NCI-H345 treated with DMSO at 0.1 percent for 48 hours (cell line): Measurements from ENCODE around the gene GRIK1.

Source experiments
- DNase-seq: peaks from one replicate; lab custom pipeline; 2025; ENCODE audit not compliant: unreplicated experiment; lab: John Stamatoyannopoulos, UW

The GRIK1 gene

GRCh38 chr21:29914326-29914725, 25.5 kb downstream of the GRIK1 start:
- no peak for DNase-seq

GRCh38 chr21:29909571-29909970, 30.2 kb downstream of the GRIK1 start:
- no peak for DNase-seq

GRCh38 chr21:29904359-29905282, 35.2 kb downstream of the GRIK1 start:
- no peak for DNase-seq

DNA sequence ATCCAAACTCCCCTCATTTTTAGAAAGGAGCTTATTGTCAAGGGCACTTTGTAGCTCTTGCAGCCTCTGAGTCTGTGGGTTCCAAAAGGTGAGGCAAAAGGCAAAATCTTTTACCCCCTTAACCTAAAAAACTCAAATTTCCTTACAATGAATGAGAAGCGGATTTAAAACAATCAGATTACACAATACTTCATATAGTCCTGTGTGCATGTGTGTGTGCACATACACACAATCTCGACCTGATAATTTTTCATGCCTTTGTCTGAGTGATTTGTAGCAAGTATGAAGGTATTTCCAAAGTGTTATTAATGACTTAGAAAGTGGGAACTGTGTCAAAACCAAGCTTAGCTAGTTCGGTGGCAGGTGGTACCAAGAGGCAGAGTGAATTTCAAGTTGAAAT, 42.9 kb downstream of the GRIK1 start:
- DNase-seq: no peak

DNA sequence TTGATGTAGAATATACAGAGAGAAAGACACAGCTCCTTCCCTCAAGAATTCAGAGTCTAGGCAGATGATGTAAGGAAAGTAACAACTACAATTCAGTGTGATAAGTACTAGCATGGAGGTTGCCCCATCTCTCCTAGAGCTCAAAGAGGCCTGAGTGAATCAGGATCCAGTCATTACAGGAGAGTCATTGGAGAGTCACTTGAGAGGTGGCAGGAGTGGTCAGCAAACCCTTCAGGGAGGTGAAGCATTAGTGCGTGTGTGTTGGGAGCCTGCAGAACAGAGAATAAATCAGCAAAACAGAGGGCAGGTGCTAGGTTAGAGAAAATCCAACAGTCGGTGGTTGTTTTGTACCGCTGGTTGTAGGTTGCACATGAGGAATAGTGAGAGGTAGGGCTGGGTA, 46.1 kb downstream of the GRIK1 start:
- DNase-seq: no peak

DNA sequence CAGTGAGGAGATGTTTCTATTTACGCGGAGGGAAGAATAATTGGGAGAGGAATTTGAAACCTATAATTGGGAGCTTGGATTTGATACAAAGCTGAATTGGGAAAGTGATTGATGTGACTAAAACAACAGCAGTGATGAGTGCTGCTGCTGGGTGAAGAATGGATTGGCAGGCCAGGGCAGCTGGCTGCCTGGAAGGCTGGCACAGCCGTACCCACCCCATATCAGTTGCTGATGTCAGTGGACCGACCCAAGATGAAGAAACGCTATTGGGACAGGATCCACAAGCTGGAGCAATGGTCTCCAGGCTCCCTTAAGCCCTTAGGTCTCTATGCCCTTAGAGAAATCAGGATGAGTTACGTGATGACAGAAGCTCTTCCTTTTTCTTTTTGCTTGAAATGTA, 47.4 kb downstream of the GRIK1 start:
- DNase-seq: no peak

GRCh38 chr21:29888437-29888836, 51.4 kb downstream of the GRIK1 start:
- no peak for DNase-seq

DNA sequence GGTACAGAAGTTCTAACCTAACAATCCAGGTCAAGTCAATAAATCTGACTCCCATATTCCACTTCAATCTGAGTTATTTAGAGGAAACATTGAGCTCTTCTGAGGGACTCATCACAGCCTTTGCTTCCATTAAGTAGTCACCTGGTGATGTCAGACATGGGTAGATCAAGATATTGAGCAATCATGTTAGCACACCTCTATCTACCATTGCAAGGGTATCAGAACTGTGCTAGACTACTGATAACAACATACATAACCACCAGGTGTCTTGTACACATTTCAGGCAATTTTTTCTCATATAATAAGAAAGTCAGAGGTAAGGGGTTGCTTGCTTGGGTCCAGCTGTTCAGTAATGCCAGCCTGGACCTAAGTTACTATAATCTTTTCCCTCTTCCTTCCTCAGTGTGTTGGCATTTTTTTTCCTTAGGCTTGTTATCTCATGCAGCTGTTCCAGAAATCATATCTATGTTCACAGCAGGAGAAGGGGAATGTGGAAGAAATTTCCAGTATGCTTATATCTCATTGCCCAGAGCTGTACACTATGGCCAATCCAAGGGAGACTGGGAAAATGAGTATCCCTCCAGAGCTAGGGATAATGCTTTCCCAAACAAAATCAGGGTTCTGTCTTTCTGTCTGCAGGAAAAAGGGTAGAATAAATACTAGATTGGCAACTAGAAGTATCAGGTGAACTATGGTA, 52.3 kb downstream of the GRIK1 start:
- no peak for DNase-seq

- no peak for DNase-seq
Observed at GRCh38 chr21:29885491-29885890, 54.3 kb downstream of the GRIK1 start.

DNA sequence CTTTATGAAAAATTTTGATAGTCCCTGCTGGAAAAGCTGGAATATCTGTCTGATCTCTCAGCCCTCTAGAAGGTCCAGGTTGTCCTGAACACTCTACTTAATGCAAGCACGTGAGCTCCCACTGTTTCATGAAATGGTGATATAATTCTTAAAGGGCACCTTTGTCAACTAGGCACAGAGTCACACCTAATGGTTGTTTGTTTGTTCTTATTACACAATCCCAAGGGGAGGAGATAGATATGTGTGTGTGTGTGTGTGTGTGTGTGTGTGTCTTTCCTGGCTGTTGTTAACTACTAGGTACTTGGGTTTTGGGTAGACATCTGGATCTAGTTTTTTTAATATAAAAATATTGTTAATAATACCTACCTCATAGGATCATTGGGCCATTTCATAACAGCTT, 63.9 kb downstream of the GRIK1 start:
- no peak for DNase-seq

DNA sequence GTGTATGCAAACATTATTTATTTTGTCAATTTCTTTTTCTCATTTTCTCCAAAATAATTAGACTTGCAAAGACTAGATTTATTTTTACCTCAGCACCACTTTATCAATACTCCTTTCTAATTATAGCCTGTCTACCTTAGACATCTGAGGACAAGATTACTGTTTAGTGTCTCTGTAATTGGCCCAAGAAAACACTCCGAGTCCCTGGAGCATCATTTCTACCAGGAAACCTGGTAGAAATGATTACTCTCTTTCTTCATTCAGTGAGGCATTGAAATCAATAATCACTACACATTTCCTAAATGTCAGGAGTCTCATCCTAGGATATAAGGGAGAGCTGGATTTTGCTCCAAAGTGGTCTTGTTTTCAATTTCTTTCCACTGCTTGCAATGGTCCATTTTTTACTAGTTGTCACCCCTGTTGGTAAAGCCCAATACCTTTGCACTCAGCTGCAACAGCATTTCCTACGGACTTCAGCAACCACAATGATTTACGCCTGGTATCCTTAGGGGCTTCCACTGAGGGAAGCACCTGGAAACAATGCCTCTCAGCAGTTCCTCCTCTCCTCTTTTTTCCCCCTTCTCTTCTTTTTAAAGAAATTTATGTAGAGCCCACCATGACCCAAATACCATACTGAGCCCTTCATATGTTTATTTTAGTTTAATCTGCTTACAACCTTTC, 64.6 kb downstream of the GRIK1 start:
- no peak for DNase-seq

- no peak for DNase-seq
Observed at GRCh38 chr21:29873908-29874307, 65.9 kb downstream of the GRIK1 start.

DNA sequence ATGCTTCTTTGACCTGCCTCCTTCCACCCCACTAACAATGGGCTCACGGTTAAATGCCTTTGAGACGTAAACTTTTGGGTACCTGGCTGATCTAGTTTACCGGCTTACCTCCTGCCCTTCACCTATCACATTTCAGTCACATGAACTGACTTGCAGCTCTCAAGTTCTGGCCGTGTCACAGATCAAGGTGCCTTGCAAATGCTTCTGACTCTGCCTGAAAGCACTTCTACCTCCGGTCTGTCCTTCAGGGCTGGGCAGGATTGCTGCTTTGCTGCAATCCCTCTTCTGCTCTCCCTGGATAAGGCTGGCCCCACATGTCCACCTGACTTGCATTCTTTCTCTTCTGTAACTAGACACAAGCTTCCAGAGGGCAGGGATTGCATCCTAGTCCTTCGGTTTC, 69.0 kb downstream of the GRIK1 start:
- DNase-seq: no peak

DNA sequence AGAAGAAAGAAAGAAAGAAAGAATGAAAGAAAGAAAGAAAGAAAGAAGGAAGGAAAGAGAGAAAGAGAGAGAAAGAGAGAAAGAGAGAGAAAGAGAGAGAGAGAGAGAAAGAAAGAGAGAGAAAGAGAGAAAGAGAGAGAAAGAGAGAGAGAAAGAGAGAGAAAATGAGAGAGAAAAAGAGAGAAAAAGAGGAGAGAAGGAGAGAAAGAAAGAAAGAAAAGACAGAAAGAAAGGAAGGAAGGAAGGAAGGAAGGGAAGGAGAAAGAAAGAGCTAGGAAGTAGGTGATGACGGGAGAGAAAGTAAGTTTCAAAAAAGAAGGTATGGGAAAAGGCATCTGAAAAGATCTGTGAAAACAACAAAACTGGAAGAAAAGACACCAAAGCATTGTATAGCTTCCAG, 72.0 kb downstream of the GRIK1 start:
- DNase-seq: no peak

DNA sequence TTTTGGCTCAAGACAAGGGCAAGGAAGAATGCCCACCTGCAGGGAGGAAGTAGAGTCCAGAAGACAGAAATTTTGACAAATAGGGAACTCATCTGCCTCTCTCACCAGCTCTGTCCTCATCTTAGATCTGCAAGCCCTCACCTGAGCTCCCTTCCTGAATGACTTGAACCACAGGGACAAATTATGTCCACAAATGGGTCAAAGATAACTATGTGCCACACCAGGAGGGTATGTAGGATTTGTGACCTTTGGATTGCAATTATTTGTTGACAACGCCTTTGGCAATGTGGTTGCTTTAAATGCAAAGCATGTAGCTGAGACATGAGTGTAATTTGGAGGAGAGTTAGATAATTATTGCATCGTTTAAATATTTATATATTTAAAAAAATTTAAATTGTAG, 79.5 kb downstream of the GRIK1 start:
- DNase-seq: no peak

DNA sequence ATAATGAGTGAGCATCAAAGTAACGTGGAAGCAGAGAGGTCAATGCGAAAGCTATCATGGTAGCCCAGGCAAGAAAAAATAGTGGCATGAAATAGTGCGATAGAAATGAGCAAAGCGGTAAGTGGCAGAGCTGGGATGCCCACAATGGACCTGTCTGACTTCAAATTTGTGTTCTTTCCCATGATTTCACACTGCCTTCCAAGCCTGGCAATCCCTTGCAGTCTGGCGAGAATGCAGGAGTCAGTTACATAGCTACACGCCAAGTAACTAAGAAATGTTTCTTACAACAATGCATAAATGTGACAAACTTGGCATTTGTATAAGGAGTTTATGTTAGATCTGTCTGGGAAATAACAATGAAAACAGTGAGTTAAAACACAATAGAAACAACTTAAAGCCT, 82.6 kb downstream of the GRIK1 start:
- no peak for DNase-seq

DNA sequence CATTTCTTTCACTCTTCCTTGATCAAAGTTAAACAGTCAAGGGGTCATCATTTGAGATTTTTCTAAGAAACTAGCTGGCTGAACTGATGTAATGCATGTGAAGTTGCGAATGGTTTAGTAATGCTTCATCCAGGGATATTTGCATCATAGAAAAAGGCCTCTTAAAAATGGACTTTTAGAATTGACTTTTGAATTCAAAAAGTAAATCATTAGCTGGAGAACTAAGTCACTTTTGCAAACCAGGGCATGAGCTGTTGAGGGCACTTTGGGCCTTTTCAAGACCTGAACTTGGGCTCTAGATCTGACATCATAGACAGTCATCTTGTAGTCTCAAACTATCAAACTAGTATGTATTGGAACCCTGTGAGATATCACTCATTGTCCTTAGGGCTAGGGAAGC, 85.0 kb downstream of the GRIK1 start:
- no peak for DNase-seq

- no peak for DNase-seq
Observed at GRCh38 chr21:29851611-29852010, 88.2 kb downstream of the GRIK1 start.

DNA sequence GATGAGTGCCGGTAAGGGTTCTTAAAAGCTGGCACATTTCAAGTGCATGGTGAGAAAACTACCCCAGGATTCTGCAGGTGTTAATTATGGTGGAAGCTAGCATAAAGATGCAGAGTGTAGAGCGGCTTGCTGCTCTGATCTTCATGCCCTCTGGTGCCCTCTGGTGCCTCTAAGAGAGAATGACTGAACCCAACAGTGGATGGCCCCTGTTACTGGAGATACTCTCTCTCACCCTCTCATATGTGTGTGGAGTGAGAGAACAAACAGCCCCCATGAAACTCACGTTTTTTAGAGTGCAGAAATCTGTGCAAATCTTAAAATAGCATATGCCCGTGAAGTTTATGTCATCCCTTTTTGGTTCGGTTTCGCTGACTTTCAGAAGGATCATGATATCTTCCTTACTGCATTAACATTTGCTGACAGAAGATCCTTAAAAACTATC, 90.0 kb downstream of the GRIK1 start:
- peak; percentile 53 for DNase-seq

DNA sequence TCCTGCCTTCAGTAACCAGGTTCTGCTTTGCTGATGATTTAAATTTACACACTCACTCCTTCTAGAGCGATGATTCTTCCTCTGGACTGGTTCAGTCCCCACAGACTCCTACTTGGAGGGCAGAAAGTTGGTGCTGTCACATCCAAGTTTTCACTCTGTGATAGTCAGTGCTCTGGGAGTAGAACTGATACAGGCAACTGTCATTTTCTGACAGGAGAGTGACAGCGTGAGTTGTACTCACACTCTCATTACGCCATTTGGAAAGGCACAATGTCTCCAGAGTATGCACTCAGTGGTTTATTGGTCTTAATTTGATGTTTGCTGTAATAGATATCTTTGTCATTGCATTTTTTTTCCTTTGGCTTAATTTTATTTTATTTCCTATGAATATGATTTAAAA, 96.0 kb downstream of the GRIK1 start:
- DNase-seq: no peak

DNA sequence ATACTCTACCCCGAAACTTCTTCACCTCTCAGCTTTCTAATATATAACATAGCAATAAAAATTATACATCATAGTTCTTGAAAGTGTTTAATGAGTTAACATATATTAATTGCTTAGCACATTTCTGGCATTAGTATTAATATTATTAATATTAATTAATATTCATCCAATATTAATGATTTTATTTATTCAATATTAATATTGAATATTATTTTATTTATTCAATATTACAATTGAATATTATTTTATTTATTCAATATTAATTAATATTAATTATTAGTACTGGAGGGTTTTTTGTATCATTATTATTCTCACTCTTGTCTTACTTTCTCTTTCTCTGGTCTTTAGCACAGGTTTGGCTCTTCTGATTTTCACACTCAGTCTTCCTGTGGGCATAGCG, 105.2 kb downstream of the GRIK1 start:
- no peak for DNase-seq

DNA sequence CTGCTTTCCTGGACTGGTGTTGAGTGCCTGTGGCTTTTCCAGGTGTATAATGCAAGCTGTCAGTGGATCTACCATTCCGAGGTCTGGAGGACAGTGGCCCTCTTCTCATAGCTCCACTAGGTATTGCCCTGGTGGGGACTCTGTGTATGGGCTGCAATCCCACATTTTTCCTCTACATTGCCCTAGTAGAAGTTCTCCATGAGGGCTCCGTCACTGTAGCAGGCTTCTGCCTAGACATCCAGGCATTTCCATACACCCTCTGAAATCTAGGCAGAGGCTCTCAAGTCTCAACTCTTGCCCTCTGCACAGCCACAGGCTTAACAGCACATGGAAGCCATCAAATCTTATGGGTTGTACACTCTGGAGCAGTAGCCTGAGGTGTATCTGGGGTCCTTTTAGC, 107.6 kb downstream of the GRIK1 start:
- DNase-seq: no peak
